Activated CD8-positive, alpha-beta T cell treated with anti-CD3 and anti-CD28 coated beads for 36 hours (primary cell): Measurements from ENCODE around the gene KL. TPM values are rescaled to one million over a fixed set of nuclear protein-coding genes. Genes with fewer than 3 reads are reported as not detected.

ENCODE experiments used
- ATAC-seq: fragments of 200-7000 bp; cut with Tn5 transposase; one replicate; pipeline ENCODE4 v1.10.0; 2021; ENCODE audit warnings: mild to moderate bottlenecking, moderate library complexity
- CTCF ChIA-PET: fragments of 350-600 bp; sonication (Branson Sonifier 250); formaldehyde crosslinking; loops from one replicate; lab custom pipeline; 2021; ENCODE audit warnings: antibody characterized with exemption; lab: Charles Lee
- POLR2A ChIA-PET: fragments of 350-600 bp; sonication (Branson Sonifier 250); formaldehyde crosslinking; loops from one replicate; lab custom pipeline; 2021; ENCODE audit warnings: antibody characterized with exemption; lab: Charles Lee
- DNase-seq: peaks from one replicate; pipeline ENCODE4 v3.0.0-alpha.2; 2020
- H3K27ac Mint-ChIP-seq: one replicate; pipeline ENCODE4 v1.8.0; 2021; ENCODE audit warnings: mild to moderate bottlenecking, mixed read lengths
- H3K27me3 Mint-ChIP-seq: one replicate; pipeline ENCODE4 v1.8.0; 2021; ENCODE audit warnings: mixed read lengths
- H3K36me3 Mint-ChIP-seq: one replicate; pipeline ENCODE4 v1.8.0; 2021; ENCODE audit warnings: low read depth, mixed read lengths
- H3K4me1 Mint-ChIP-seq: one replicate; pipeline ENCODE4 v1.8.0; 2021; ENCODE audit warnings: low read depth, mixed read lengths
- H3K4me3 Mint-ChIP-seq: one replicate; pipeline ENCODE4 v1.8.0; 2021; ENCODE audit warnings: mild to moderate bottlenecking, moderate library complexity, mixed read lengths
- H3K9me3 Mint-ChIP-seq: one replicate; pipeline ENCODE4 v1.8.0; 2021; ENCODE audit warnings: mixed read lengths
- CTCF ChIP-seq: fragments of 200-600 bp; IDR thresholded peaks from one replicate; pipeline ENCODE4 v1.8.0; 2022; ENCODE audit warnings: antibody characterized with exemption, mild to moderate bottlenecking
- intact Hi-C: fragments of 100-400 bp; cut with micrococcal nuclease; formaldehyde crosslinking; loops from one replicate; pipeline ENCODE4 v1.10.0; 2022
- total RNA-seq, 2 experiments: library from RNA; stranded (reverse); gene quantifications; one replicate each; pipeline ENCODE4 v1.2.3, GENCODE V29; 2021

Gene KL
- total RNA-seq, 2 experiments from 2014 or later, result 0.22 to 0.27 TPM

GRCh38 chr13:33108620-33109019 is 92.4 kb downstream of the KL start:
- ChIA-PET CTCF (no interaction called here), POLR2A (no interaction called here)
- H3K27ac Mint-ChIP-seq, result no peak overlapping the region
- peaks cover 16% of the 10 kb centered on the region for H3K27me3 Mint-ChIP-seq
- H3K4me3 Mint-ChIP-seq, result no peak overlapping the region
- DNase-seq, result no peak
- ATAC-seq, result no peak
- TF ChIP-seq CTCF, result no peak
- no peaks in the 10 kb centered on the region for H3K4me1 Mint-ChIP-seq
- intact Hi-C loops, result no loop called here
- H3K9me3 Mint-ChIP-seq, result no peaks in the 10 kb centered on the region
- no peaks in the 10 kb centered on the region for H3K36me3 Mint-ChIP-seq

DNA sequence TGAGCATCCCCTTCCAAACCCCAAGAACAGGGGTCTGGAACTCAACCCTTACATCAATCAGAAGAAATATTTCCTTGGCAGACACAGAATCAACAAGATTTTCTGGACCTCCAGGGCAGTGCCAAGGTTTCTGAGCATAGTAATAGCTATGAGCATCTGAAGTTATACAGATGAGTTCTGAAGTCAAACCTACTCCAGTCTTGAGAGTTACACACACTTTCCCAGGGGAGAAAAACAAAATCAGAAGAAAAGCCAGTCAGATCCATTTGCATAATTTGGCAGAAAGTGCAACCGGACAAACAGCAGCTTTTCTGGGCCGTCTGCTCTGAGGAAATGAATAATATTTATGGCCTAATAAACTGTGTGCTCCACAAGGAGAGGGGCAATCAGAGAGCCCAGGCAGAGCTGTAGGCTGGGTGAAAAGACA is 93.1 kb downstream of the KL start:
- CTCF ChIA-PET, result no interaction called here
- Mint-ChIP-seq H3K4me3 (no peak overlapping the region), H3K27me3 (peaks cover 14% of the 10 kb centered on the region), H3K36me3 (no peaks in the 10 kb centered on the region), H3K9me3 (no peaks in the 10 kb centered on the region), H3K27ac (no peak overlapping the region), H3K4me1 (no peaks in the 10 kb centered on the region)
- intact Hi-C loops, result no loop called here
- no peak for TF ChIP-seq CTCF
- ATAC-seq, result no peak
- POLR2A ChIA-PET, result no interaction called here
- DNase-seq, result no peak

- intact Hi-C loops, result no loop called here
- TF ChIP-seq CTCF, result no peak
- H3K27me3 Mint-ChIP-seq, result peaks cover 14% of the 10 kb centered on the region
- no peak overlapping the region for H3K4me3 Mint-ChIP-seq
- no peaks in the 10 kb centered on the region for H3K9me3 Mint-ChIP-seq
- DNase-seq (peak; percentile 3), ATAC-seq (no peak)
- H3K27ac Mint-ChIP-seq, result no peak overlapping the region
- H3K36me3 Mint-ChIP-seq, result no peaks in the 10 kb centered on the region
- no peaks in the 10 kb centered on the region for H3K4me1 Mint-ChIP-seq
- CTCF ChIA-PET, result no interaction called here
- POLR2A ChIA-PET, result no interaction called here
These were observed 93.6 kb downstream of the KL start for GRCh38 chr13:33109801-33110200.

DNA sequence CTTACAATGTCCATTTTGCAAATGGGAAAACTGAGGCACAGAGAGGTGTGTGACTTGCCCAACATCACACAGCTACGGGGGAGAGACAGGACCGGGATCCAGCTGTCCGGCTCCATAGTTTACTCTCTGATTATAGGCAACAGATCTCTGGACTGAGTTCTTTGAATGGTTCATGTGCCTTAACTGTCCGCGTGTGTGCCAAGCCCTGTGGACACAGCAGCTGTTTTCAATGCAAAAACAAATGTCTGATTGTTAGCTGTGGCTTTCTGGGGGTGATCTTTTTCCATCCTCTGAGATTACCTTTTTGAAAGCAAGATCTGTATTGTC is 94.1 kb downstream of the KL start:
- TF ChIP-seq CTCF, result no peak
- no peak for ATAC-seq
- DNase-seq, result no peak
- peaks cover 14% of the 10 kb centered on the region for H3K27me3 Mint-ChIP-seq
- H3K4me1 Mint-ChIP-seq, result no peaks in the 10 kb centered on the region
- intact Hi-C loops, result no loop called here
- no peak overlapping the region for H3K27ac Mint-ChIP-seq
- H3K36me3 Mint-ChIP-seq, result no peaks in the 10 kb centered on the region
- ChIA-PET CTCF (no interaction called here), POLR2A (interaction anchor here (0.6 kb wide), 1 partner anchor 12 kb away, joined by 3 read pairs; no protein-coding TSS in a partner anchor)
- H3K4me3 Mint-ChIP-seq, result no peak overlapping the region
- no peaks in the 10 kb centered on the region for H3K9me3 Mint-ChIP-seq

DNA sequence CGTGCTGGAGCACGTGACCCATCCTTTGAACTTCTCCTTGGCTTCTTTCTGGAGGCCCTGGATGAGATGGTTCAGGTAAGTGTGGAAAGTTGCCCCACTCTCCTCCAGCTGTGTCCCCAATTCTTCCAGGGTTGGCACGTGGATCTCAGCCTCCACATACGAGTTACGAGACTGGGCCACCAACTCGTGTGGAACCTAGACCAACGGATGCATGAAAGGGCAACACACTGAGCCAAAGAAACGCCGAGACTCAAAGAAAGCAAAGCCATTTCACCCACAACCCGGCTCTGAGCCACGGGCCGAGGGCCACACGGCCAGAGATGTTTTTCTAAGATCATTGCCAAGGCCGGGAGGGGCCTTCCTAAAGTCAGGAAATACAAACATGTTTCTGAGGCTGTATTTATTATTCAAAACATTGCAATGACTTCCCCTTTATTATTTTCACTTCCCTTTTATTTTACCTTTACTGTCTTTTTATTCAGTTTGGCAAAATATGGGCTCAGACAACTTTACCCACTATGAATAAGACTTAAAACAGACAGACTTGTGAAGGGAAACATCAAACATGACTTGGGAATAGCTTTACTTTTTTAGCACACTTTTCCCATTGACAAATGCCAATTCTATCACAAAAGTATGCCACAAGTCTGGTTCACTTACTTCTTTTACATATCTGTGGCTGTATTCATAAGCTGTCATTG is 94.6 kb downstream of the KL start:
- no peak for DNase-seq
- no peaks in the 10 kb centered on the region for H3K9me3 Mint-ChIP-seq
- TF ChIP-seq CTCF, result no peak
- CTCF ChIA-PET, result interaction anchor here (1.0 kb wide), 1 partner anchor 432 kb away, joined by 3 read pairs; no protein-coding TSS in a partner anchor
- no peak overlapping the region for H3K27ac Mint-ChIP-seq
- ATAC-seq, result no peak
- H3K36me3 Mint-ChIP-seq, result no peaks in the 10 kb centered on the region
- POLR2A ChIA-PET, result interaction anchor here (0.6 kb wide), 1 partner anchor 12 kb away, joined by 3 read pairs; no protein-coding TSS in a partner anchor
- H3K4me1 Mint-ChIP-seq, result no peaks in the 10 kb centered on the region
- peaks cover 11% of the 10 kb centered on the region for H3K27me3 Mint-ChIP-seq
- no peak overlapping the region for H3K4me3 Mint-ChIP-seq
- intact Hi-C loops, result no loop called here
